NCI-H2107 treated with DMSO at 0.1 percent for 48 hours (cell line): ENCODE data around the gene TAF12.
A peak's percentile ranks its signal among the peaks of the same experiment; 100 is the strongest.
"Not testable (repeated sequence)": the region's sequence is repeated elsewhere in the genome, so short reads cannot be mapped to it uniquely, and the experiment has no call there.

Source experiments
- DNase-seq: peaks from one replicate; lab custom pipeline; 2025; ENCODE audit not compliant: unreplicated experiment; lab: John Stamatoyannopoulos, UW

TAF12 gene

DNA sequence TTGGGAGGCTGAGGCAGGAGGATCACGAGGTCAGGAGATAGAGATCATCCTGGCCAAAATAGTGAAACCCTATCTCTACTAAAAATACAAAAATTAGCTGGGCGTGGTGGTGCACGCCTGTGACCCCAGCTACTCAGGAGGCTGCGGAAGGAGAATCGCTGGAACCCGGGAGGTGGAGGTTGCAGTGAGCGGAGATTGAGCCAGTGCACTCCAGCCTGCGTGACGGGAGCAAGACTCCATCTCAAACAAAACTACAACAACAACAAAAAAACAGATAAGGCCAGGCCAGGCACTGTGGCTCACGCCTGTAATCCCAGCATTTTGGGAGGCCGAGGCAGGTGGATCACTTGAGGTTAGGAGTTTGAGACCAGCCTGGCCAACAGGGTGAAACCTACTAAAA, 2.5 kb upstream of the TAF12 start:
- DNase-seq = not testable (repeated sequence)

DNA sequence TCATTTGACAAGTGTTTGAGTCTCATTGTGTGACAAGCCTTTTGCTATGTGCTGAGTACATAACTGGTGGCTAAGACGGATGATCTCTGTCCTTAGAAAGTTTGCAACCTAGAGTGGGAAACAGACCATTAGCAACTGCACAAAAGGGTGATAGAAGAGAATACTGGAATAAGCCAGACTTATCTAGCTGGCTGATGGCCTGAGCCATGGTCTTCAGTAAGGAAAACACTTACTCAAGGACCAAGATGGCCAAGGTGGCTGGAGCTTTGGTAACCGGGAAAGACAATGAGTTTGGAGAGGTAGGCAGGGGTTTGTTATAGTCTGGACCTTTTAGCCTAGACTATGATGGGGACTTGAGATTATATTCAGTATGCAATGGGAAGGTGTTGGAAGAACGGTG, 1.6 kb upstream of the TAF12 start:
- no peak for DNase-seq

DNA sequence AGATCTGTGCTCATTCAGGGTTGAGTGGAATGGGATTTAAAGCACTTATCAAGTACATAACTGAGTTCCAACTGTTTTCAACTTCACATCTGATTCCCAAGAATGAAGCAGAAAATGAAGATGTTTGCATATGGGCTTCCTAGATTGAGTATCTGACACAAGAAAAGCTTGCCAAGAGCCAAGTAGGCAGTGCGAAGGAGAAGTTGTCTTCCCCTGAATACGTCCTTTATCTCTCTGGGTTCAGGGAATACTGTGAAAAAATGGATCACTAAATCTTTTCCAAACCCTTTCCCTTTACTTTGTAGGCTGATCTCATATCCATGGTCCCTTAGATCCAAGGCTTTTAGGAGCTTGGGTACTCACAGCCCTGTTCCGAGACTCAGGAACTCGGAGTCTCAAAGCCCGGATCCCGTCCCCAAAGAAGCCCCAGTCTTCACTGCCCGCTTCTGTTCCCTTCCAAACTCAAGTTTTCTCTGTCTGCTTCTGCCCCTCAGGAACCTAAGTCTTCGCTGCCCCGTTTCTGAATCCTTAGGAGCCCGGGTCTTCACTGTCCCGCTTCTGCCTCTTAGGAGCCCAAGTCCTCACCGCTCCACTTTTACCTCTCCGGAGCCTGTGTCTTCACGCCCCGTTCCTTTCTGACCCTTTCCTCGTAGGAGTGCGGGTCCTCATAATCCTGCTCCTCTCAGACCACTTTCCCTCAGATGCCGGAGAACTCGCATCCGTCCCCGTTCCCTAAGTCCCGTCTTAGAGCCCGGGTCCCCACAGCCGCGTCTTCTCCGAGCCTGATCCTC, 616 bp downstream of the TAF12 start:
- DNase-seq = no peak

DNA sequence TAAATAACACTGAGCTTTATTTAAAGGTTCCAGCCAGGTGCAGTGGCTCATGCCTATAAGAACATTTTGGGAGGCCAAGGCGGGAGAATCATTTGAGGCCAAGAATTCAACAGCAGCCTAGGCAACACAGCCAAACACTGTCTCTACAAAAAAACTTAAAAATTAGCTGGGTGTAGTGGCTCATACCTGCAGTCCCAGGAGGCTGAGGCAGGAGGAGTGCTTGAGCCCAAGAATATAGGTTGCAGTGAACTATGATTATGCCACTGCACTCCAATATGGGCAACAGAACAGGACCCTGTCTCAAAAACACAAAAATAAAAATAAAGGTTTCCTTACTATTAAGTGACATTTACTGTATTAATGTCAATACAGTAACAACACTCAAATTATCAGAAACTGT, 2.1 kb downstream of the TAF12 start:
- DNase-seq = no peak

DNA sequence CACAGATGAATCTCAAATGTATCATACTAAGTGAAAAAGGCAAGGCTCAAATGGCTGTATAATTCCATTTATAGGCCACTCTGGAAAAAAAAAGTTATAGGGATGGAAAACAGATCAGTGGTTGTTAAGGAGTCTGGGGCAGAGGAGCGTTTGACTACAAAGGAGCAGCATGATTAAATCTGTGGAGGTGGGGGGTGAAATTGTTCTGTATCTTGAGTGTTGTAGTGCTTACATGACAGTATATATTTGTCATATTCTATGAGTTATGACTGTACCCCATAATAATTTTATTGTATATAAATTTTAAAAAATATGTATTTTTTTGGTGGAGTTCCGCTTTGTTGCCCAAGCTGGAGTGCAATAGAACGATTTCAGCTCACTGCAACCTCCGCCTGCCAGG, 10.3 kb downstream of the TAF12 start:
- no peak for DNase-seq

DNA sequence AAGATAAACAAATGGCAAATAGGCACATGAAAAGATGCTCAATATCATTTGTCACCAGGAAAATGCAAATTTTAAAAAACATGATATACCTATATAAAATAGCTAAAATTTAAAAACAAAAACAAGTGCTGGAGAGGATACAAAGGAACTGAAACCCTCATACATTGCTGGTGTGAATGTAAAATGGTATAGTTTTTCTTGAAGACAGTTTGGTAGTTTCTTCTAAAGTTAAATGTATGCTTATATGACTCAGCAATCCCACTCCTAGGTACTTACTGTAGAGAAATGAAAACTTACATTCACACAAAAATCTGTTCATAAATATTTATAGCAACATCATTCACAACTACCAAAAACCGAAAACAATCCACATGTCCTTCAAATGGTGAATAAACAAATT, 11.2 kb downstream of the TAF12 start:
- no peak for DNase-seq

DNA sequence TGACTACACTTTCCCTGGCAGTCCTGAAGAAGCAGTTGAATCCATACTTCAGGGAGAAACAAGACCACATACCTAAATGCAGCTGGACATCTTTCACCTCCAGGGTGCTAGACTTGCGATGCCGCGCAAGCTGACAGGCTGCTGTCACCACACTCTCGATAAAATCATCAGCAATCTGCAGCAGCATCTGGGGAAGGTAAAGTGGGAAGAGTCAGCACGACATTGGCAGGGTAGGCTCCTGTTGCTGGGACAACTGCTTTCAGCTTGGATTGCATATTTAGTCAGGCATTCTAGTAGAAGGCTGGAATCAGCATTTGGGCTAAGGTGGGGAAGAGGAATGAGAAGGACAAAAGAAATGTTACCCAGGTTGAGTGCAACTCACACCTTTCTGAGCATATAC, 29.7 kb downstream of the TAF12 start:
- no peak for DNase-seq

DNA sequence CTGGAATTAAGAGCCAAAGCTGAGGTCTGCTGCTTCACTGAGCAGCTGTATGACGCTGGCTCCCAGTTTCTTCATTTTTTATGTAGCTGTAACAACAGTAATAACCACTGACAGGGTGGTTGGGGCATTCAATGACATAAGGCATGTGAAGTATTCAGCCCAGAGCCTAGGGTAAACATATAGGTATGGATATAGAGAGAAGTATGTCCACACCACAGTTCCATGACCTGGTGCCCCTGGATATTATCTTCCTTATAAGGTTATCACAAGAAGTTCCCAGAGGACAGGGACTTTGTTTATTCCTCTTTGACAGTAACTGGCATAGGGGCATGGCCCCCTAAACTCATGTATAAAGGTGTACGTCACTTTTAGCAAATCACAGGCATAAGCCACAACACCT, 36.1 kb downstream of the TAF12 start:
- no peak for DNase-seq

DNA sequence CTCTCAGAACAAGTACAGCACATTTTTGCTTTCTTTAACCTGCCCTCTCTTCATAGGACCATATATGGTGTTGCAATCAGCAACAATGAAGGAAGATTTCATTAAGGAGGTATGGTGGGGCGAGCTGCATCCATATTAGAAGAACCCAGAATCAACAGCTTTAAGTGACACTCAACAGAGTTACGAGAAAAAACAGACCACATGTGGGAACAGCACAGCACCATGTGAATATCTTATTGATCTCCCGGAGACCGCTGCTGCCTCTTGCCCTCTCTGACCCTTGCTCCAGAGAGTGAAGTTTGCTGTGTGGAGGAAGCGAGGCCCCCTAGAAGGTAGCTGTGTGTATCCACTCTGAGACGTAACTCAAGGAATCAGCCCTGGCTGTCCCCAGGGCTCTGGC, 37.9 kb downstream of the TAF12 start:
- no peak for DNase-seq

DNA sequence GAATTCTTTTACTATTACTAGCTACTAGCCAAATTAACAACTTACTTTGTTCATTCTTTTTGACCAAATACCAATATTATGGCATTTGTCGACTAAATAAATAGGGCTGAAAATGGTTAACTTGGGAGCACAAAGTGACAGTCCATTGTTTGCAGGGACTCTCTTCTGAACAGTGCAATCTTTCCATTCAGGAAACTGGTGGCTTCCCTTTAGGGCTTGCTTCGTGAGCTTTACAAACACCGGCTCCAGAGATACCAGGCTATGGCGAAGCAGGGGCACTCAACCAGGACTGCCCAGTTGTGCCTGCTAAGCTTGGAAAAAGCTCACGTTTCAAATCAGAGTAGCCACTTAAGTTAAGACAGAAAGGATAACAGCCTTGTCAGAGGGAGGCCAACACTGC, 38.5 kb downstream of the TAF12 start:
- DNase-seq = no peak

DNA sequence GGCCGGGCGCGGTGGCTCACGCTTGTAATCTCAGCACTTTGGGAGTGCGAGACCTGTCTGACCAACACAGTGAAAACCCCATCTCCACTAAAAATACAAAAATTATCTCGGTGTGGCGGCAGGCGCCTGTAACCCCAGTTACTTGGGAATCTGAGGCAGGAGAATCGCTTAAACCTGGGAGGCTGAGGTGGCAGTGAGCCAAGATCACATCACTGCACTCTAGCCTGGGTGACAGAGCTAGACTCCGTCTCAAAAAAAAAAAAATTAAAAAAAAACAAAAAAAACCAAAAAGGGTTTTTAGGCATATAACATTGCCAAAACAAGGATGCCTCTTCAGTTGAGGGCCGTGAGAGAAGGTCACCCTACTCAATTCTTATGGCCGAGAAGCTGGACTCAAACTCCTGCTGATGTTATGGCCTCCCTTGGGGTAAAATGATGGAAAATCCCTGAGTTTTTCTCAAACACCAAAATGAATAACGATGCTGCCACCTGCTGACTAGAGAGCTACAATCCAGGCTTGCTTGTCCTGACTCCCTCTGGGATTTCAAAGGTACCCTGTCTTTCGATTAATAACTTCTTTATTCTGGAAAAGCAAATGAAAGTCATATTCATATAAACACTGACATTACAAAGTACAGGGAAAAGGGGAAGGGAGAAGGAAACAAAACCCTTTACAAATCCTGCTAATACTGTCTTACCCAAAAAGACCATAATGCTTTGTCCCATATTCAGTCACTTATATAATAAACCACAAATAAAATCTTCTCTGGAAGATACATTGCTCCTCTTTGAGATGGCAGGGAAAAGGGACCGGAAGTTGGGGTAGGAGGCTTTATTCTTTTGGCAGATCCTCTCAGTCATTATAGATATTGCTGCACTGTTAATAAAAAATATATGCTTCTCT, 40.1 kb downstream of the TAF12 start:
- peak; percentile 67 for DNase-seq

DNA sequence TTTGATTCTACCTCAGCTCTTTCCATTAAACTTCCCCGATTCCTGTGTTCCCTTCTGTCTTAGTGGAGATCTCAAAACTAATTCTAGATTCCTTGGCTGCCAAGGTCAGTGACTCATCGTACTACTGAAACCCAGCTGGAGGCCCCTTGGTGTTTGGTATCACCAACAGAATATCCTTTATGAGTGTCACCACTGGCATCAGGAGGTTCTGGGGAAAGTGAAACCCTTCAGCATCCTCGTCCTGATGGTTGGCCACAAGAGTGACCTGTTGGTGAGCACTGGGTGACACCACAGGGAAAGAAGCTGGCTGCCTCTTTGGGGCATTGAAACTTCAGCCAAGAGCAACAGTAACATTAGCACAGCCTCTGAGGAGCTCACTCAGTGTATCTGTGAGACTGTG, 41.2 kb downstream of the TAF12 start:
- no peak for DNase-seq

DNA sequence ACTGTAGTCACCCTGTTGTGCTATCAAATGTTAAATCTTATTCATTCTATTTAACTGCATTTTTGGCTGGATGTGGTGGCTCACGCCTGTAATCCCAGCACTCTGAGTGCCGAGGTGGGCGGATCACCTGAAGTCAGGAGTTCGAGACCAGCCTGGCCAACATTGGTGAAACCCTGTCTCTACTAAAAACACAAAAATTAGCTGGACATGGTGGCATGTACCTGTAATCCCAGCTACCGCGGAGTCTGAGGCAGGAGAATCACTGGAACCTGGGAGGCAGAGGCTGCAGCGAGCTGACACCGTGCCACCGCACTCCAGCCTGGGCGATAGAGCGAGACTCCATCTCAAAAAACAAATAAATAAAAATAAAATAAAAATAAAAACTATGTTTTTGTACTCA, 46.6 kb downstream of the TAF12 start:
- DNase-seq = not testable (repeated sequence)

DNA sequence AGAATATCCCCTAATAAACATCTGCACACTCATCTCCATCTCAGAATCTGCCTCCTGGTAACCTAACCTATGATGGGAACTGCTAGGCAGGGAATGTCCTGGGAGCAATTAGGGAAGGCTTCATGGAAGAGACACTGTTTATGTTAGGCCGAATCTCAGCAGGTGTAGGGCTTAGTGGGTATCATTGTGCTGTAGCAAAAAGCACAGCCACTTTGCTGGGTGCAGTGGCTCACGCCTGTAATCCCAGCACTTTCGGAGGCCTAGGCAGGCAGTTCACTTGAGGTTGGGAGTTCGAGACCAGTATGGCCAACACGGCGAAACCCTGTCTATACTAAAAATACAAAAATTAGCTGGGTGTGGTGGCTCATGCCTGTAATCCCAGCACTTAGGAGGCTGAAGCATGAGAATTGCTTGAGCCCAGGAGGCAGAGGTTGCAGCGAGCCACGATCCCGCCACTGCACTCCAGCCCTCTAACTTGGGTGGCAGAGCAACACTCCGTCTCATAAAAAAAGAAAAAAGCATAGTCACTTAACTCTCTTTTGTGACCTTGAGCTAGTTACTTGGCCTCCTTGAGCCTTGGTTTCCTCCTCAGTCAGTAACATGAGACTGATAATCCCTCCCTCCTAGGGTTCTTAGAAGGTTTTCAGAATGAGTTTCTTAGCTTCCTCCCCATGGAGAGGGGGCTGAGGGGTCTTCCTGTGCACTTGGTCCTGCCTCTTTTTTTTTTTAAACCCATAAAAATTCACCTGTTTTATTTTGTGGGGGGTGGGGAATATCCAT, 47.3 kb downstream of the TAF12 start:
- DNase-seq = no peak

DNA sequence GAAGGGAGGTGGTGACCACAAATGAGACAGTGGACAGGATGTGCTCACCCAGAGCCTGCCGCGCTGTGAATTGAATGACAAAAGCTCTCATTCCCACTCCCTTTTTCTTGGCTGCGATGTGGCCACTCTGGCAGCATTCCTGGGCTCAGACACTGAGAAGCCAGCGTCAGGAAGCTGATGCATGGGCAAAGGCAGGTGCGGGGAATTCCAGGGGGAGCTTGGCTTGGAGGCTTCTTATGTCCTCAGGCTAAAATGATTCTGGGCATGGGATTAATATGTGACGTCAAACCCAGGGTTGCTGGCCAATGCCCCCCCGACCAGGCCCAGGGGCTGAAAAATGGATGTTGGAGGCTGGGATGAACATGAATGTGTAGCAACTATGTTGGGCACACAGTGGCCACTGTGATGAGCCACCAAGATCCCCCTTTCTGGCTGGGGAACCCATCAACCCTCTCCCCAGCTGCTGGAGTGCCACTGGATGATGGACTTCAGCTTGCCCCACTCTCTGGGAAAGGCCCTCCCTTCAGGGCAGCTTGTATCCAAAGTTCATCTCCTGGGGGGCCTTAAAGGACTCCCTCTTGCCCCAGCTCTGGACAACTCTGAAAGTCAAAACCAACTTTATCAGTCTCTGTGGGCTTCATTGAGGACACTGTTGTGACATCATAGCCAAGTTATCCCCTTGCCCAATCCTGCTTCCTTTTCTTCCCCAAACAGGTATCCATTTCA, 48.0 kb downstream of the TAF12 start:
- DNase-seq = not testable (repeated sequence)

DNA sequence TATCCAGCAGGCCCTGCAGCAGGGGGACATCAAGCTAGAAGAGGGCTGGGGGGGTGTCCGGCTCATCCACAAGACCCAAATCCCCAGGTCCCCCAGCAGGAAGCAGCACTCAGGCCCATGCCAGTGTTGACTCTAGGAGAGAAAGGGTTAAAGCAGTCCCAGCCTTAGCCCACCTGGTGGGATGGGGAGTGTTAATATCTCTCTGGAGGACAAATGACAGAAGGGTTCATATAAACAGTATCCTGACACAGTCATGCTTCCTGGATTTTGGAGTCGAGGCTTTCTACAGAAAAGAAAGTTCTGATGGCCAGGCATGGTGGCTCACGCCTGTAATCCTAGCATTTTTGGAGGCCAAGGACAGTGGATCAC, 48.9 kb downstream of the TAF12 start:
- DNase-seq = not testable (repeated sequence)

DNA sequence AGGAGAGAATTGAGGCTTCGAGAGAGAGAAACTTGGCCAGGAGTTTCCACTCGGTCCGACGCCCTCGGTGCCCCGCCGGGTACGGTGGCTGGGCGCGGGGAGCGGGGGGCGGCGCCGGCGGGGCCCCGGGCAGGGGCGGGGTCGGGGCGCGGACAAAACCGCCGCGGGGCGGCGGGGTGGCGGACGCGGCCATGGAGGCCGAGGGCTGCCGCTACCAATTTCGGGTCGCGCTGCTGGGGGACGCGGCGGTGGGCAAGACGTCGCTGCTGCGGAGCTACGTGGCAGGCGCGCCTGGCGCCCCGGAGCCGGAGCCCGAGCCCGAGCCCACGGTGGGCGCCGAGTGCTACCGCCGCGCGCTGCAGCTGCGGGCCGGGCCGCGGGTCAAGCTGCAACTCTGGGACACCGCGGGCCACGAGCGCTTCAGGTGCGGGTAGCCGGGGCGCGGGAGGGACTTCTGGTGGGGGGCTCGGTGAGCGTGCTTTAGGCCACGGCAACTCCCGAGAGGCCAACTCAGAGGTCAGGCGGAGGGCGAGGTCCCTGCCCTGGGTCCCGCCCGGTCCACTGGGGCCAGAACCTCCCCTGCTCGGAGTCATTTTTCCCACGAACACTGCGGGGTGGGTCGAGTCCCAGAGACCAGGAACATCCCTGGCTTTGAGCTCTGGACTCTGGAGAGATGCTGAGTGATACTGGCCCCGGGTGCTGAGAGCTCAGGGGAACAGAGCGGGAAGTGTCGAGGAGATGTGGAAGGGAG, 50.4 kb downstream of the TAF12 start:
- no peak for DNase-seq

DNA sequence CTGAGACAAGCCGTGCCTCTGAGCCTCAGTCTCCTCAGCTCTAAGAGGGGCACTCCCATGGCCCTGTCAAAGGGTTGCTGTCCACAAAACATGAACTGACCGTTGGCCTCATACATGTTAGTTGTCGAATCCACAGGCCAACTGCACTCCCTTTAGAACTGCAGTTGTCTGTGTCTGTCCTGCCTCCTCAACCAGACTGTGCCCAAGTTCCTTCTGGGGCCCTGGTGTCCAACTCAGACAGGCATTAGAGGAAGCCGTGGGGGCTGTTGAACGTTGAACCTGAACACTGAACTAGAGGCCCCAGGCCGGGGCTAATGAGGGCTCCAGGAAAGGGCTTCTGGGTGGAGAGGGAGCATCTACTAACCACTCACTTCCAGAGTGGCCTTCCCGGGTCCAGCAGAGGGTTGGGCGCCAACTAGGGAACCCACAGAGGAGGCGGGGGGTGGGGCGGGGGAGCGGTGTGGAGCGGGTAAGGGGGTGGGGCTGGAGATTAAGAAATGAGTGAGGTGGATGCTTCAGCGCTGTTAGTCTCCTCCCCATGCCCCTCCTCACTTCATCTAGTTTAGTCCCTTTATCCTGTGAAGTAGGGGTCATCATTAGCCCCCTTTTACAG, 51.1 kb downstream of the TAF12 start, which contains the start of gene RAB42:
RAB42 (plus strand) TSS at position 558 of the 613 bp plus-strand sequence. CDS start 247 bp downstream, outside the sequence.
- no peak for DNase-seq

DNA sequence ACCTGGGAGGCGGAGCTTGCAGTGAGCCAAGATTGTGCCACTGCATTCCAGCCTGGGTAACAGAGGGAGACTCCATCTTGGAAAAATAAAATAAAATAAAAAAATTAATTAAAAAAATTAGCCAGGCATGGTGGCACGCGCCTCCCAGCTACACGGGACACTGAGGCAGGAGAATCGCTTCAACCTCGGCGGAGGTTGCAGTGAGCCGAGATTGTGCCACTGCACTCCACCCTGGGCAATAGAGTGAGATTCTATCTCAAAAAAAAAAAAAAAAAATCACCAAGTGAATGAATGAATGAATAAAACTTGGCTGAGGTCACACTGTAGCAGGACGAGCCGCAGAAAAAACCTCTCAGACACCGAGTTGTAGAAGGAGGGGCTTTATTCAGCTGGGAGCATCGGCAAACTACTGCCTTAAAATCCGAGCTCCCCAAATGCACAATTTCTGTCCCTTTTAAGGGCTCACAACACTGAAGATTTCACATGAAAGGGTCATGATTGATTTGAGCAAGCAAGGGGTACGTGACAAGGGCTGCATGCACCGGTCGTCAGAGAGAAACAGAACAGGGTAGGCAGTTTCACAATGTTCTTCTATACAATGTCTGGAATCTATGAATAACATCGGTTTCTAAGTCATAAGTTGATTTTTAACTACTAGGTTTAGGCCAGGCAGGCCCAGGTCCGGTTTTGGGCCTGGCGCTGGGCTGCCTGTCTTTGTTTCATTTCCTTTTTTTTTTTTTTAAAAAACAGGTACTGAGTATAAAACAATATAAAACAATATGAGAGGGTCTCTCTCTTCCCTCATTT, 56.1 kb downstream of the TAF12 start:
- not testable (repeated sequence) for DNase-seq
